CD4-positive, alpha-beta T cell treated with Interleukin-1 beta for 1 hour (primary cell): ENCODE results near the gene ASAP3.

Experiments
- DNase-seq, 2 donors: peaks; one replicate each; pipeline ENCODE4 v3.0.0-alpha.2; 2020 to 2022

ASAP3 gene

DNA sequence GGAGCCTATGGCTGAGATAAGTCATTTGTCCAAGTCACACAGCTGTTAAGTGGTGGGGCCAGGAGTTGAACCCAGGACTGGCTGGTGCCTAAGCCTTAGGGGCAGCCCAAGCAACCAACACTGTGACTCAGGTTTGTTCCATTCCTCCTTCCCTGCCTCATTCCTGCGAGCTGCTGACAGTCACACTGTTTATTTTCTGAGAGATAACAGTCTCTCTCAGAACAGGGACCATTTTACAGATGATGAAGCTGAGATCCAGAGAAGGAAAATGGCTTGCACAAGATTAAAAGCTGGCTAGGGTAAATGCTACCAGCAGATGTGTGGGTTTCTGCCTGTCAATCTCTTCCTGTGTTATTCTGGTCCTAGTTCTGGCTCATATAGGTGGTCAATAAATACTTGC is 35.1 kb downstream of the ASAP3 start:
- no peak for DNase-seq

DNA sequence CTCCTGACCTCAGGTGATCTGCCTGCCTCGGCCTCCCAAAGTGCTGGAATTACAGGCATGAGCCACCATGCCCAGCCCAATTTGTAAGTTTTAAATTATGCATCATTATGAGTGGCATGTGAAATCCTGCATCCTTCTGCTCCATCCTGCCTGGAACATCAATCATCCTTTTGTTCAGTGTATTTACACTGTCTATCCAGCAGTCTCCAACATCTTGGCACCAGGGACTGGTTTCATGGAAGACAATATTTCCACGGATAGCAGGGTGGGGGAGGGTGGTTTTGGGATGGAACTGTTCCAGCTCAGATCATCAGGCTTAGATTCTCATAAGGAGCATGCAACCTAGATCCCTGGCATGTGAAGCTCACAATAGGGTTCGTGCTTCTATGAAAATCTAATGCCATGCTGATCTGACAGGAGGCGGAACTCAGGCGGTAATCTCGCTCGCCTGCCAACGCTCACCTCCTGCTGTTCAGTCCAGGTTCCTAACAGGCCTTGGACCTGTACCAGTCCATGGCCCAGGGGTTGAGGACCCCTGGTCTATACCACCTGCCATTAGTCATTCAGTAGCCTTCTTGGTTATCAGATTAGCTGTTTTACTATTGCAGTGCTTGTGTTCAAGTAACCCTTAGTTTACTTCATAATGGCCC is 37.2 kb downstream of the ASAP3 start:
- DNase-seq: no peak

DNA sequence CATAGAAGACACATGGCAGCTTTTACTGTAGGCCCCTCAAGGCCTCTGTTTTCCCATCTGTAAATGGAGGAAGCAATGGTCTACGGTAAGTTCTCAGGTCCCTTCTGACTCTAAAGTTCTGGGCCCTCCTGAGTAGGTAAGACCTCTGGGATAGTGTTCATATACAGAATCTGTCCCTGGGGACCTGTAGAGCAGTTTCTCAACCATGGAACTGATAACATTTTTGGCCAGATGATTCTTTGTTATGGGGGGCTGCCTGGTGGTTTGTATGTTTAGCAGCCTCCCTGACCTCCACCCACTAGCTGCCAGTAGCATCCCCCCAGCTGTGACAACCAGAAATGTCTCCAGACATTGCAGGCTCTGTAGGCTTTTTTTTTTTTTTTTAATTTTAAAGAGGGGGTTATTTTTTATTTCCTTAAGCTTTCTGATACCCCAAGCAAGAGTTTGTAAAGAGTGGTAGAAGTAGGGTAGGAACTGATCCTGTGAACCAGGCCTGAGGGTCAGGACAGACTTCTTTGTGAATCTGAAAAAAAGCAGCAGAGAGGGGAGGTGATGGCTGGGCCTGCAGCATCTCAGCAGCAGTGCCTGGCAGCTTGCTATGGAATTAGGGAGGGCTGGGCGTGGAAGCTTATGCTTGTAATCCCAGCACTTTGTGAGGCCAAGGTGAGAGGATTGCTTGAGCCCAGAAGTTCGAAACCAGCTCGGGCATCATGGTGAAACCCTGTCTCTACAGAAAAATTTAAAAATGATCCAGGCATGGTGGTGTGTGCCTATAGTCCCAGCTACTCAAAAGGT is 39.2 kb downstream of the ASAP3 start:
- DNase-seq: no peak

DNA sequence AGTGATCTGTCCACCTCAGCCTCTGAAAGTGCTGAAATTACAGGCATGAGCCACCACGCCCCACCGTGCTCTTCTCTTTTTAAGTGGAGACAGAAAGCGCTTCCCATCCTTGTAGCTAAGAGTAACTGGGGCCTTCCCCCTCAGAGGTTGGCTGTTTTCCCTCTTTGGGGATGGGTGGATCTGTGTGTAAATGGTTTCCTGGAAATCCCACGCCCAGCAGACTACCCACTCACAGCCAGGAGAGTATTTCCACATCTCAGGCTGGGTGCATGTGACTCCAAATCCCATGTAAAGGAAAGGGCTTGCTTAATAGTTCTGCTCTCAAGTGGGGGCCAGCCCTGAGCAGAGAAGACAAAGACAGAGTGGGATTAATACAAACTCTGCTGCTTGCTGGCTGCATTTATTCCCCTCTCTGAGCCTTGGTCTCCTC is 39.9 kb downstream of the ASAP3 start:
- no peak for DNase-seq

DNA sequence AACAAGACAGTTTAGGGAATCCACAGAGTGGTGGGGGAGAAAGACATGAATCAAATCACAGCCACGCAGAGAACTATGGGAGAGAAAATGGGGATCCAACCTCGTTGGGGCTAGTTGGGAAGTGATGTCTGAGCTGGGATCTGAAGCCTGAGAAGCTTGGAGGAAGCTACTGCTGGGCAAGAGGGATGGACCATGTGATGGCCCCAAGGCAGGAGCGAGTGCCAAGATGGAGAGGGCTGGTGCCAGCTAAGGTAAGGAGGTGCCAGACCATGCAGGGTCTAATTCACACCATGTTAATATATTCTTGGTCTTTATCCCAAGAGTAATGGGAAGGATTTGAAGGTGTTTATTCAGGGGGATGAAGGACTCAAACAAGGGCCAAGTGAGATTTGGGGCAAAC is 41.2 kb downstream of the ASAP3 start:
- DNase-seq: no peak

DNA sequence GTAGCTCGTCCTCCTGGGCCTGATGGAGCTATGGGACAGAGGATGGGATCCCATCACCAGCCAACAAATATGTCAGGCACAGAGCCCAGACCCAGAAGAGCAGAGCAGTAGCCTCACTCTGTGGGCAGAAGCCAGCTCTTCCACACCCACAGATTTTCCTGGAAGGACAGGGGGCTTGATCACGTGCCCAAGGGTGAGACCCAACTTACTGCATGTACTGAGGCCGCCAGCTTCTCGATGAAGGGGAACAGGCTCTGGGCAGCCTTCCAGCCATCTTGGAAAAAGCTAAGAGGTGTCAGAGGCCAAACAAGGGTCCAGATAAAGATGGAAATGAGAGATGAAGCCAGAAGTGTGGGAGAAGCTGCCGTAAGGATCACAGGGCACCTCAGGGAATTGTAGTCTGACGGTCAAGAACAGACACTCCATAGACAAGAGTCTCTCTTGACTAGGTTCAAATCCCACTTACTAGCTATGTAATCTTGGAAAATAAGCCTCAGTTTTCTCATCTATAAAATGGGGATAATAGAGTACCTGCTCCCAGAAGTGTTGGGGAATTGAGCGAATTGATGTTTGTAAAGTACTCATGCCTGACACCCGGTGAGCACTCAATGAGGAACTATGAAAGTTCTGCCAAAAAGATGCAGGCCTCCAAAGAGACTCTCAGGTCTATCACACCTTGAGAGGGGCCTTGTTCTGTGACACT is 42.4 kb downstream of the ASAP3 start:
- DNase-seq: no peak

DNA sequence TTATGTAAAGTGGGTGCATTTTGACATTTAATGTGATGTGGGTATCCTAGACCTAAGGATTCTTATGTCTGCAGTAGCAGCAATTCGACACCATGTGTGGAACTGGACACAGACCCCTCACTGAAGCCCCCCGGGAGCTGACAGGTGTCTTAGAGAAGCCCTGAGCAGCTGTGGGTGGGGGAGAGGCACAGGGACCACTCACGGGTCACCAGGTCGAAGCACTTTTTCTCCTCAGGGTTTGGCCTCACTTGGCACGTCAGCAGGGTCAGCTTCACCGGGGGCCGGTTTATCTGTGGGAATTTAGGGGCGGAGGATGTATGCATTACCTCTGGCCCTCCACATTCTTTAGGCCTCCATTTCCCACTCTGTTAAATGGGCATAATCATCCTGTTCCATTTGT is 45.4 kb downstream of the ASAP3 start:
- no peak for DNase-seq

DNA sequence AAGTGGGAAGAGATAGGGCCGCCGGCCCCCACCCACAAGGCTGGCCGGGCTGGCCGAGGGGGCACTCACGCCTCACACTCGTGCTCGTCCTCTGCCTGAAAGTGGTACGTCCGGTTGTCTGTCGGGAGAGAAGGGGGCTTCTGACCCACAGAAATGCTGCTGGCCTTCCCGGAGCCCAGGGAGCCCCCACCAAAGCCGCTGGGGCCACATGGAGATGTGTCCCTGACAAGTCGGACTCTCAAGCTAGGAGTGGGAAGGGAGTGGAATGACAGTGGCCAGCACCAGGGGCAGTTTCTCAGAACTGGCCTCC is 46.7 kb downstream of the ASAP3 start:
- no peak for DNase-seq

DNA sequence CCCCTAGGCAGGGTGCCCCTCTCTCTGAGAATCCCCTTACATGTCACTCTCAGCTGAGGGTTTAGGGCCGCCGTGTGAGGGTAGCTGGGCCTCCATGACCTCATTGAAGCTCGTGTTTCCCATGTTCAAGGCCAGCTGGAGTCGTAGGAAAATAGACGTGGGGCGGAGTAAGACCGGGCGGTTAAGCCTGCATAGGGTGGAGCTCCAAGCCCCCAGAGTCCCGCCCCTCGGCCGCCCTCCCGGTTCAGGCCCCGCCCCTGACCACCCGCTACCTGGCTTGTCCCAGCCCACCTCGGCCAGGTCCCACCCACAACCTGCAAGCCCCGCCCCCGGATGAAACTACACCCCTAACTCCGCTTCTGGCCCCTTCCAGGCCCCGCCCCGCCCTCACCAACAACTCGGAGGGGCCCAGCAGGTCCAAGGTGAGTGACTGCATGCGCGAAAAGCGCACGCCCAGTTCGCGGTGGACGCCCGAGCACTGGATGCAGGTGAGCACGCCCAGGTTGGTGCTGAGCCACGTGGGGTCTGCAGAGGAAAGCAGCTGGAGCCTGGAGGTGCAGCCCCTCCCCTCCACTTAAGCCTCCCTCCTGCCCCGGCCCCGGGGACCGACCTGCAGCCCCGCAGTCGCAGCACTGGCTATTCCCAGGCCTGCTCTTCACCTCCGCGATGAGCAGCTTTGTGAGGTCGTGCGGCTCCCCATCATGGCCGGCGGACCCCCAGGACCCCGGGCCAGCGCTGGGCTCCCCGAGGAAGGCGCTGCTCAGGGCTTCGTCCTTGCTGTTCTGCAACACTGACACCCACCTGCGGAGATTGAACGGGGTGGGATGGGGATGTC is 47.2 kb downstream of the ASAP3 start:
- peak; percentile 48 to 58 for DNase-seq

DNA sequence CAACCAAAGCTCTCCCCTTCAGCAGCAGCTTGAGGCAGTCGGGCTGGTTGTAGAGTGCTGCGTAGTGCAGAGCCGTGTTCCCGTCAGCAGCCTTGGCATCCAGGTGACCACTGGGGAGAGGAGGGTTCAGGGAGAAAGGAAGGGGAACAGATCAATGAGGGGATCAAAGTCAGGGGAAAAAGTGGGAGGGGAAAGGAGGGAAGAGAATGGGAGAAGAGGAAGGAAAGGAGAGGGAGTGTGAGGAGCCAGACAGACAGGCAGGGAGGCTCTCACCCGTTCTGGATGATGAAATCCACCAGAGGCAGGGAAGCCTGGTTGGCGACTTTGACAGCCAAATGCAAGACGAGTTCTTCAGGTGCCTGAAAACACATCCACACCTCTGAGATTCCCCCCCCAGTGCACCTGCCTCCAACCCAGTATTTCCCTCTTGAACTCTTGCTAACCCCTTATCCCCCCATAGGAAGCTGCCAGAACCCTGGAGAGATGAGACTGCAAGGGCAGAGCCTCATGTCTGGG is 49.7 kb downstream of the ASAP3 start:
- no peak for DNase-seq

DNA sequence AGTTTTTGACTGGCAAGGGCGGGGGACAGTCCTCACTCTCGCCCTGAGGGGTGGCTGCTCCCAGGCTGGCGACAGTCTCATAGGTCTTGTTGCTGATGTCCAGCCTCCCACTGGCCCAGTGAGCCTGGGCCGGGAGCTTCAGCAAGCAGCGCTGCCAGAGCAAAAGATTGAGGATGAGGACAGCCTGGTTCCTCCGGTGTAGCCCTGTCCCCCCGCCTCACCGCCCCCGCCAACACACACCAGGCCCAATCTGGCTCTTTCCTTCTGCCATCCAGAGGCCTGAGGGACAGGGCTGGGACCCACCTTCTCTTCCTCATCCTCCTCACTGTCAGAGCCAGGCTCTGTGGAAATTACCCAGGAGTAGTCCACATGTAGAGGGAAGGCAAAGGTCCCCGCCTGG is 50.9 kb downstream of the ASAP3 start:
- DNase-seq: no peak

DNA sequence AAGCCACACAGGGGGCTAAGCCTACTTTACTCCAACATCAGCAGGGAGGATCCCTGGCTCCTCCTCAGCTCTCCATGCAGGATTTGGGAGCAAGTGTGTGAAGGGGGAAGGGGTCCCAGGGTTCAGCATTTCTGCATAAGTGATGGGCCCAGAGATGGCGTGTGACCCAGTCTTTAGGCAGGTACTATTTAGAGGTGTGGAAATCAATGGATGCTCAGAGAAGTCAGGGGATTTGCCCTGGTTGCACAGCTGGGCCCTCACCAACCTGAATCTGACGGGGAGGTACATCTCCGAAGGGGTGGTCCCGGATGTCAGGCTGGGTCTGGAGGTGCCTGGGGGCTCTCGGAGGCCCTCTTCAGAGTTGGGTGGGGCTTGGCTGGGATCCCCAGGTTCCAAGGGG is 52.5 kb downstream of the ASAP3 start:
- no peak for DNase-seq

DNA sequence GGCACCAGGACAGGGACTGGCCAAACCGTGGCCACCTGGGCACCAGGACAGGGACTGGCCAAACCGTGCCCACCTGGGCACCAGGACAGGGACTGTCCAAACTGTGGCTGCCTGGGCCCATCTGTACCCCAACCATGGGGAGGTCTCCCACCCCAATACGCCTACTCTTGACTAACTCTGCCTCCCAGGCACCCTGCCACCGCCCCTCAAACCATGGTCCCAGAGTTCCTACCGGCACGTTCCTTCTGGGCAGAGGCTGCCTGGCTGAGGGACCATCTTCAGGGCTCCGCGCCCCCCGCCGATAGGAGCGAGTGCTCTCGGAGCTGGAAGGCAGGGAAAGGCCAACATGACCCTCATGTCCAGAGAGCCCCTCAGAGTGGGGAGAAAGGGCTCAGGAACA is 53.2 kb downstream of the ASAP3 start:
- DNase-seq: no peak

DNA sequence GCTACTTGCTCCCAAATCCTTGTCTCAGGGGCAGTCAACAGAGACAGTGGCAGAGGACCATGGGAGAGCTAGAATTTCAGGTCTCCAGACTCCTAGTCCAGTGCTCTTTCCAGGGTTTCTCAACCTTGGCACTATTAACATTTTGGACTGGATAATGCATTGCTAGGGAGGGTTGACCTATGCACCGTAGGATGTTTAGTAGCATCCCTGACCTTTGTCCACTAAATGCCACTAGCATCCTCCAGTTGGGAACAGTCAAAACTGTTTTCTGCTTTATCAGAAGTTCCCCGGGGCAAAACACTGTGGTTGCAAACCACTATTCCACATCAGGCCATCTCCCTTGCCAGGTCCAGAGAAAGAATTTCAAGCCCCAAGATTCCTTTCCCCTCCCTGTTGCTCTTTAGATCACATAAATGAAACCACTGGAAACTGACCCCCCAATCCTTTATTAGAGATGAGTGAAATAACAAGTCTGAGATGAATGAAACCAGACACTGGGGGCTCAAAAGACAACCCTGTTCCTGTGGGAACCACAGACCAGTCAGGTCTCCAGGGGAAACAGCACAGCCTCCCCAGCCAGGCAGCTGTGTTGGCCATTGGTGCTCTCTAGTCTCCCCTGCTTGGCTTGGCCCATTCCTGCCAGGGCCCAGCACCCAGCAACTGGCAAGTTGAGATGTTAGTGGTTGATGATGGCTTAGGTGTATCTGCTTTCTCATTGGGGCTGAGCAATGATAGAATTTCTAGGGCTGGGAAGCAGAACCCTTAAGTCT is 55.7 kb downstream of the ASAP3 start:
- no peak for DNase-seq

DNA sequence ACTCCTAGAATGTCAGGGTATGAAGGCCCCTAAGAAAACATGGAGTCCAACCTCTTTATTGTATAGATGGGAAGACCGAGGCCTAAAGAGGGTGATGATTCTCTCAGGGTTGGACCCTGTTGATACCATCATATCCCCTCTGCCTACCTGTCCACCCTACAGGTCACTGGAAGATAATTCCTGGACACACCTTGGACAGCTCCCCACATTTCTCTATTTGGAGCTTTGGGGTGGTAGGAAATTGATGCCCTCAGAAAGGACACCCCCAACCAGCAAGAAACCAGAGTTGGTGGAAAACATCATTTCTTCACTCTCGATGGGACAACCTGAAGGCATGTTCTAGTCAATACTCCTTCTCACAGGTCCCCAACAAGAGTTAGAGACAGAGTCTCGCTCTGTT is 56.4 kb downstream of the ASAP3 start:
- no peak for DNase-seq

DNA sequence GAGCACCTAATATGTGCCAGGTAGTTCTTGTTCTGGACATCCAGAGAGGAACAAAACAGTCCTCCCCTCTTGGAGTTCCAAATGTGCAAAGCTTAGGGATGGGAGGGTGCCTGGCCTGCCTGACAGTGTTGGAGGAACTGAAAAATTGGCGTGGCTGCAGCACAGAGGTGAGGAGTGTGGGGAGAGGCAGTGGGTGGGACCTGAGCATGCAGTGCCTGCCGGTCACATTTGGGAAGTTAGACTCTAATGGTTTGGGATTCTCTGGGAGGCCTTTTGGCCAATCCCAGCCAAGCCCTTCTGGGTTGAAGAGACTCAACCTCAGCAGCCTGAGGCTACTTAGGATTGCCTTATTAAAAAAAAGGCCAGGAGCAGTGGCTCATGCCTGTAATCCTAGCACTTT is 57.2 kb downstream of the ASAP3 start:
- no peak for DNase-seq

DNA sequence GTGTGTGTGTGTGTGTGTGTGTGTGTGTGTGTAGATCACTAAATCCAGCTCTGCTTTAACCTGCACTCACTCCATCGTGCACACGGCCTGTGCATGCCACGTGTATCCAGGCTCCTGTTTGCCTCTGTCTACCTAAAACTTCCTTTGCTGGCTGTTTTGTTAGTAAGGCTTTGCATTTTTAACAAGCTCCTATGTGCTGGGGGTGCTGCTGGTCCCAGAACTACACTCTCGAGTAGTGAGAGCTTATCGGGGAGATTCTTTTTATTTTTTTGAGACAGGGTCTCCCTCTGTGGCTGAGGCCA is 58.8 kb downstream of the ASAP3 start:
- no peak for DNase-seq

DNA sequence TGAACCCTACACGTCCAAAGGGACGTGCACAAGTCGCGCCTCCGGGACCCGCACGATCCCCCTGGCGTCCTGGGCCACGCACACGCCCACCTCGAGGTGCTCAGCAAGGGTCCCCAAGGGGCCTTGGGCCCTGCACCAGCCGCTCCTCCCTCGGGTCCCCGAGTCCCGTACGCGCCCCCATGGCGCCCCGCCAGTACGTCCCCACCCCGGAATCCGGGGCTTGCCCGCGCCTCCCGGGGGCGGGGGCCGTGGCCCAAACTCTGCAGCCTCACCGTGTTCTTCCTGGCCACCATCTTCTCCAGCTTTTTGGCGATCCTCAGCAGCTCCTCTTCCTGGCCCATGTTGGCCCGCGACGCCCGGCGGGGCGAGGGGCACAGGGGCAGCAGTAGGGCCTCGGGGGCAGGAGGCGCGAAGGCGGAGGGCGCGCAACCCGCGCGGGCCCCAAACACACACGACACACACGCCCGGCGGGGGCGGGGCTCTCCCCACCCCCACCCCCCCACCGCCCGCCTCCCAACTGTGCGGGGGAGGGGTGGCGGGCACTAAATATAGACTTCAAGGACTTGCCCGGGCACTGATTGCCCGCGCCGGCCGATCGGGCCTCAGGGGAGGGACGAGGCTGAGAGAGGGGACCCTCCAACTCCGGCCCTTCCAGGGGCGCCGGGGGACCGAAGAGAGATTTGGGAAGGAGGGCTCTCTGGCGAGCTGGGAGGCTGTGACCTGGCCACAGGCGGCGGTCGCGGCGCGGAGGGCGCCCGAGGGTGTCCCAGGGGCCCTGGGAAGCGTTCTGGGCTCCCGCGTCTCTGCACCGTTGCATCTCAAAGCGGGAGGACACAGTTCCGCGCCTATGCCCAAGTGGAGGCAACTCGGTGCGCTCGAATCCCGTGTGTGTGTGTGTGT is 59.4 kb downstream of the ASAP3 start, which contains the start of gene TCEA3:
Gene TCEA3, minus strand, starts transcription at position 456 of the 900 bp plus-strand sequence. Its CDS starts 115 bp downstream, at position 341.
- DNase-seq: peak; percentile 20 to 23

DNA sequence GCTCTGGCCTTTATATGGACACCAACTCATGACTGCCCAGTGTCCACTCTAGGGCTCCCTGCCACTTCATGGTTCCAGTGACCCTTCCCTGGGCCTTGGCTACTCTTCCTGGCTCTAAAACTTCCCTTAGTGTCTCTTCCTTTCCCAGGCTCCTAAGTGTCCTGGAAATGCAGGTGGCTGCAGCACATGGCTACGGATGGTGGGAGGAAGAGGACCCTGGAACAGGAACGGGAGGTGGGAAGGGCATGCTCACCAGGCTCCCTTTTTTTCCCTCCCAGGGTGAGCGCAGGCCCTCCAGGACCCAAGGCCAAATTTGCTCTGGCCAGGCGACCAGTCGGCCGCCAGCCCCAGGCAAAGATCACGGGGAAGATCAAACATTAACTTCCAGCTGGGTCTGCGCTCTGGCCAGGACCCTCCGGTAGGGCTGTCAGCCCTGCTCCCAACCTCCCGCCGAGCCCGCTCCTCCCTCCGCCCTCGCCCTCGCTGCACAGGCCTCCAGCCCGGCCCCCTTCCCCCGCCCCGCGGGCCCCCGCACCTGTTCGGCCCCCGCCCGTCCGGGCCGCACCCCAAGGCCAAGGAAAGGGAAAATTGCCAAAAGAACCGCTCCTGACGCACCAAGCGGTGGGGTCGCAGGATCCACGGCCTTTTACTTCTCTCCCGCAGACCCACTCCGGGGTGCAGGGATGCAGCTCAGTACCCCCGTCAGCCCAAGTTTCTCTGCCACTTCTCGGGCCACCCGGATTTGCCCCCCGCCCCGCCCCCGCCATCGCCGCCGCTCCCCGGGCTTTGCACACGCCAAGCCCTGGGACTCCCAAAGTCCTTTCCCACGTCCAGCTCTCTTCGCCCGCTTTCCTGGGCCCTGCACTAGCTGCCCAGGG is 60.3 kb downstream of the ASAP3 start:
- DNase-seq: no peak

DNA sequence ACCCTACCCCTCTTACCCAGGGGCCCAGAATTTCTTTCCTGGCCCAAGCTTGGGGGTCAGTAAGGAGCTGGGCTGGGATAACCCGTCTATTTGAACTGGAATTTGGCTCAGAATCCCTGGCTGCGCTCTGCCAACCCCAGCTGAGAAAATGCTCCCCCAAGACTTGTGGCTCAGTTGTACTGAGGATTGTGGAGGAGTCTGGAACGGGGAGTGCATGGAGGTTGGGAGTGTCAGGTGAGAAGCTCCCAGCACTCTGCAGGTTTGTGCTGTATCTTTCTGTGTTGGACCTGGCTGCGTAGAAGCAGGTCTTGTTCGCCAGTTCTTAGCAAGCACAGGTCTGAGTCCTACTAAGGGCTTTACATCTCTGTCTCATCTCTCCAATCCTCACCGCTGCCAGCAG is 61.0 kb downstream of the ASAP3 start:
- no peak for DNase-seq
